ENCODE measurements around the gene RPS6KB2.

GRCh38 chr11:67482275-67482826 is 54.1 kb downstream of the RPS6KB2 start:
- TF ChIP-seq CTCF (IDR thresholded peaks at IDR 0.05 in 8 of 11, conservative IDR thresholded peaks at IDR 0.05 in 3 of 11) (no peak), POLR2A (IDR thresholded peaks at IDR 0.05) (no peak), POLR2AphosphoS5 (IDR thresholded peaks at IDR 0.05) (no peak)

Data from spleen (tissue), 7 donors.